Testis (tissue), 2 donors: ENCODE results near the gene CRB1.

ENCODE experiments used
- POLR2A ChIP-seq: fragments of 450-650 bp; IDR thresholded peaks from one replicate; pipeline ENCODE4 v1.6.1; 2017; ENCODE audit warnings: antibody characterized with exemption, mild to moderate bottlenecking, moderate library complexity
- TF ChIP-seq, protein P1 (sequence below), 3 experiments: fragments of 450-650 bp in 2 of 3; fragments of 200-600 bp in 1 of 3; sonication (generic) in 1 of 3; IDR thresholded peaks; one replicate each; pipeline ENCODE4 v1.5.1; 2016 to 2019; ENCODE audit warnings: antibody characterized with exemption in 3 of 3, mild to moderate bottlenecking in 2 of 3, moderate library complexity in 1 of 3

GRCh38 chr1:197440715-197441114, 172.7 kb downstream of the CRB1 start:
- TF ChIP-seq, protein P1, sequence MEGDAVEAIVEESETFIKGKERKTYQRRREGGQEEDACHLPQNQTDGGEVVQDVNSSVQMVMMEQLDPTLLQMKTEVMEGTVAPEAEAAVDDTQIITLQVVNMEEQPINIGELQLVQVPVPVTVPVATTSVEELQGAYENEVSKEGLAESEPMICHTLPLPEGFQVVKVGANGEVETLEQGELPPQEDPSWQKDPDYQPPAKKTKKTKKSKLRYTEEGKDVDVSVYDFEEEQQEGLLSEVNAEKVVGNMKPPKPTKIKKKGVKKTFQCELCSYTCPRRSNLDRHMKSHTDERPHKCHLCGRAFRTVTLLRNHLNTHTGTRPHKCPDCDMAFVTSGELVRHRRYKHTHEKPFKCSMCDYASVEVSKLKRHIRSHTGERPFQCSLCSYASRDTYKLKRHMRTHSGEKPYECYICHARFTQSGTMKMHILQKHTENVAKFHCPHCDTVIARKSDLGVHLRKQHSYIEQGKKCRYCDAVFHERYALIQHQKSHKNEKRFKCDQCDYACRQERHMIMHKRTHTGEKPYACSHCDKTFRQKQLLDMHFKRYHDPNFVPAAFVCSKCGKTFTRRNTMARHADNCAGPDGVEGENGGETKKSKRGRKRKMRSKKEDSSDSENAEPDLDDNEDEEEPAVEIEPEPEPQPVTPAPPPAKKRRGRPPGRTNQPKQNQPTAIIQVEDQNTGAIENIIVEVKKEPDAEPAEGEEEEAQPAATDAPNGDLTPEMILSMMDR (IDR thresholded peaks at IDR 0.05), result no peak
- no peak for TF ChIP-seq POLR2A
